Measurements from ENCODE around the gene FASTKD1.
"Not testable (repeated sequence)": the region's sequence is repeated elsewhere in the genome, so short reads cannot be mapped to it uniquely, and the experiment has no call there.

The FASTKD1 gene

GRCh38 chr2:169573160-169573973, at the start of gene FASTKD1:
Gene FASTKD1, minus strand, starts transcription at chr2:169573865. Its CDS starts 1,836 bp downstream, at chr2:169572029.
- no peak for TF ChIP-seq CTCF (IDR thresholded peaks at IDR 0.05; ENCODE audit: low read depth, low read length, missing control alignments)
- DNase-seq (ENCODE audit: low read depth): peak; percentile 57
- H3K4me3 ChIP-seq (ENCODE audit: low read depth, low read length): peak within 1 kb of the TSS; percentile 57
- in situ Hi-C loops (cut with HindIII; ENCODE audit: low sequenced_read_pairs): no loop called here

- in situ Hi-C loops (cut with HindIII; ENCODE audit: low sequenced_read_pairs): no loop called here
- no peak for DNase-seq (ENCODE audit: low read depth)
- no peak for TF ChIP-seq CTCF (IDR thresholded peaks at IDR 0.05; ENCODE audit: low read depth, low read length, missing control alignments)
- H3K4me3 ChIP-seq (ENCODE audit: low read depth, low read length): no peak overlapping the region
Observed at GRCh38 chr2:169623235-169623634, 49.6 kb upstream of the FASTKD1 start.

- no peak for TF ChIP-seq CTCF (IDR thresholded peaks at IDR 0.05; ENCODE audit: low read depth, low read length, missing control alignments)
- no peak overlapping the region for H3K4me3 ChIP-seq (ENCODE audit: low read depth, low read length)
- in situ Hi-C loops (cut with HindIII; ENCODE audit: low sequenced_read_pairs): no loop called here
- no peak for DNase-seq (ENCODE audit: low read depth)
Observed at GRCh38 chr2:169620509-169620908, 46.8 kb upstream of the FASTKD1 start.

GRCh38 chr2:169619946-169620345, 46.3 kb upstream of the FASTKD1 start:
- in situ Hi-C loops (cut with HindIII; ENCODE audit: low sequenced_read_pairs): no loop called here
- TF ChIP-seq CTCF (IDR thresholded peaks at IDR 0.05; ENCODE audit: low read depth, low read length, missing control alignments): no peak
- H3K4me3 ChIP-seq (ENCODE audit: low read depth, low read length): no peak overlapping the region
- DNase-seq (ENCODE audit: low read depth): peak; percentile 56

- H3K4me3 ChIP-seq (ENCODE audit: low read depth, low read length); in situ Hi-C loops (cut with HindIII; ENCODE audit: low sequenced_read_pairs); DNase-seq (ENCODE audit: low read depth): not testable (repeated sequence)
Observed at GRCh38 chr2:169615982-169616381, 42.3 kb upstream of the FASTKD1 start.

- no peak for DNase-seq (ENCODE audit: low read depth)
- no peak for TF ChIP-seq CTCF (IDR thresholded peaks at IDR 0.05; ENCODE audit: low read depth, low read length, missing control alignments)
- no peak overlapping the region for H3K4me3 ChIP-seq (ENCODE audit: low read depth, low read length)
- in situ Hi-C loops (cut with HindIII; ENCODE audit: low sequenced_read_pairs): no loop called here
Observed at GRCh38 chr2:169613876-169614275, 40.2 kb upstream of the FASTKD1 start.

GRCh38 chr2:169609264-169609663, 35.6 kb upstream of the FASTKD1 start:
- no peak overlapping the region for H3K4me3 ChIP-seq (ENCODE audit: low read depth, low read length)
- in situ Hi-C loops (cut with HindIII; ENCODE audit: low sequenced_read_pairs): no loop called here
- no peak for DNase-seq (ENCODE audit: low read depth)
- no peak for TF ChIP-seq CTCF (IDR thresholded peaks at IDR 0.05; ENCODE audit: low read depth, low read length, missing control alignments)
